ENCODE data around the gene BHLHE40.

BHLHE40 gene

DNA sequence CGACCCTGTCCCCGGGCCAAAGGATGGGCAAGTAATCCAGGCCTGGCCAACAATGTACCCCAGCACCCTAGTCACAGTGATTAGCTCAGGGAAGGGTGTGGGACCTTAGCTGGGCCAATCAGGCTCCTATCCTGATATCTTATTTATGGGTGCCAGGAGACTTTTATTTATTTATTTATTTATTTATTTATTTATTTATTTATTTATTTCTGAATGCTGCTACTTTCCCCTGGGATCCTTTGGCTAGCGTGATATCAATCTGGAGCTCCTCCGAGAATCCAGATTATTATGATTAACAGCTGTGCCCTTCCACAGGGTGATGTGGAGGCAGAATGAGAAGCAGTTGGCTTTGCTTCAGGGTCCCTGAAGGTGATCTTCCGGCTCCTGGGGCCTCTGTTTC is 32.2 kb upstream of the BHLHE40 start:
- no peaks in the 10 kb centered on the region for H3K27me3 ChIP-seq (ENCODE audit: control insufficient read depth in 2 of 2, insufficient read depth in 2 of 2, low read length in 2 of 2)
- H3K4me1 ChIP-seq (ENCODE audit: control insufficient read depth in 2 of 2, insufficient read depth in 2 of 2, low read length in 2 of 2), result no peaks in the 10 kb centered on the region
- no peaks in the 10 kb centered on the region for H3K9me3 ChIP-seq (ENCODE audit: control insufficient read depth in 2 of 2, low read length in 2 of 2)
- H3K36me3 ChIP-seq (ENCODE audit: control insufficient read depth in 2 of 2, insufficient read depth in 2 of 2, low read length in 2 of 2), result no peaks in the 10 kb centered on the region
- no peak overlapping the region for H3K27ac ChIP-seq (ENCODE audit: low read depth in 2 of 2, low read length in 2 of 2)
- H3K9ac ChIP-seq (ENCODE audit: low read depth in 1 of 2, low read length in 2 of 2), result no peak overlapping the region
- H3K4me3 ChIP-seq (ENCODE audit: low read length in 2 of 2), result no peak overlapping the region

DNA sequence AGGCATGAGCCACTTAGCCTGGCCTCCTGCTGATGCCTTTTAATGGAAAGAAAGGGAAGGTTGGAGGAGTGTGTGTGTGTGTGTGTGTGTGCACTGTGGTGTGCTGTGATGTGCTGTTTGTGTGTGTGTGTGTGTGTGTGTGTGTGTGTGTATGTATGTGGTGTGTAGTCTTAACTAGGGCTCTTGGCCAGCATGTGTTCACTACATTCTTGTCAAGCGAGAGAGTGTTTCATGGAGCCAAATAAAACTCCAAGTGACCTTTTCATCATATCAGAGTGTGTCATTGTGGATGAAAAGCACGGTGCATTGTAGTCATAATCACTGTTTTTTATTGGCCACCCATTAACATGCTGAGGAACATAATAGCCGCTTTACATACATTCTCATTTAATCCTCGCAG is 30.8 kb upstream of the BHLHE40 start:
- H3K27ac ChIP-seq (ENCODE audit: low read depth in 2 of 2, low read length in 2 of 2), result no peak overlapping the region
- no peaks in the 10 kb centered on the region for H3K4me1 ChIP-seq (ENCODE audit: control insufficient read depth in 2 of 2, insufficient read depth in 2 of 2, low read length in 2 of 2)
- no peaks in the 10 kb centered on the region for H3K36me3 ChIP-seq (ENCODE audit: control insufficient read depth in 2 of 2, insufficient read depth in 2 of 2, low read length in 2 of 2)
- H3K4me3 ChIP-seq (ENCODE audit: low read length in 2 of 2), result no peak overlapping the region
- no peaks in the 10 kb centered on the region for H3K27me3 ChIP-seq (ENCODE audit: control insufficient read depth in 2 of 2, insufficient read depth in 2 of 2, low read length in 2 of 2)
- no peaks in the 10 kb centered on the region for H3K9me3 ChIP-seq (ENCODE audit: control insufficient read depth in 2 of 2, low read length in 2 of 2)
- H3K9ac ChIP-seq (ENCODE audit: low read depth in 1 of 2, low read length in 2 of 2), result no peak overlapping the region

DNA sequence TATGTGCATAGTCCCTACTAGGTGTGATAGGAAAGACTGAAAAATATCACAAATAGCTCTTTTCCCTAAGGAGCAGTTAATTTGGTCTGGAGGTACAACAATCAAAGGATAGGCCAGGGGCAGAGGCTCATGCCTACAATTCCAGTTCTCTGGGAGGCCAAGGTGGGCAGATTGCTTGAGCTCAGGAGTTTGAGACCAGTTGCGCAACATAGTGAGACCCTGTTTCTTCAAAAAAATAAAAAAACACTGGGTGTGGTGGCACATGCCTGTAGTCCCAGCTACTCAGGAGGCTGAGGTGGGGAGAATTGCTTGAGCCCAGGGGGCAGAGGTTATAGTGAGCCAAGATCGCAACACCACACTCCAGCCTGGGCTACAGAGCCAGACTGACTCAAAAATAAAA is 30.2 kb upstream of the BHLHE40 start:
- H3K36me3 ChIP-seq (ENCODE audit: control insufficient read depth in 2 of 2, insufficient read depth in 2 of 2, low read length in 2 of 2), result no peaks in the 10 kb centered on the region
- H3K27me3 ChIP-seq (ENCODE audit: control insufficient read depth in 2 of 2, insufficient read depth in 2 of 2, low read length in 2 of 2), result no peaks in the 10 kb centered on the region
- no peaks in the 10 kb centered on the region for H3K9me3 ChIP-seq (ENCODE audit: control insufficient read depth in 2 of 2, low read length in 2 of 2)
- H3K4me3 ChIP-seq (ENCODE audit: low read length in 2 of 2), result no peak overlapping the region
- no peak overlapping the region for H3K9ac ChIP-seq (ENCODE audit: low read depth in 1 of 2, low read length in 2 of 2)
- no peak overlapping the region for H3K27ac ChIP-seq (ENCODE audit: low read depth in 2 of 2, low read length in 2 of 2)
- no peaks in the 10 kb centered on the region for H3K4me1 ChIP-seq (ENCODE audit: control insufficient read depth in 2 of 2, insufficient read depth in 2 of 2, low read length in 2 of 2)

DNA sequence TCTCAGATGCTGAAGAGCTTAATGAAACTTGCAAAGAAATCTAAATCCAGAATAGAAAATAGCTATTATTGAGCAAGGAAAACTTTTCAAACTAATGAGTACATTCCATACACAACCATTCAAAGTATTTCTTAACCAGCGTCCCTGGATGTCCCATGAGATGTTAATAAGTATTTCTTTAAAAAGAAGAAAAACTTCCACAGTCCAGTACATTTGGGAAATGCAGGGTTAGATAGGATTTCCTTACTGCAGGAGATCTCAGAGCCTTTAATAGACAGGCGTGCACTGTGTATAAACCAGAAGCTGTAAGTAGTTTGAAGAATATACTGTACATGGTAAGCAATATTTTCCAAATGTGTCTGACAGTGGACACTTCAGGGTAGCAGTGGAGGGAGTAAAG is 29.6 kb upstream of the BHLHE40 start:
- no peaks in the 10 kb centered on the region for H3K36me3 ChIP-seq (ENCODE audit: control insufficient read depth in 2 of 2, insufficient read depth in 2 of 2, low read length in 2 of 2)
- H3K9me3 ChIP-seq (ENCODE audit: control insufficient read depth in 2 of 2, low read length in 2 of 2), result no peaks in the 10 kb centered on the region
- H3K4me3 ChIP-seq (ENCODE audit: low read length in 2 of 2), result no peak overlapping the region
- no peak overlapping the region for H3K9ac ChIP-seq (ENCODE audit: low read depth in 1 of 2, low read length in 2 of 2)
- no peaks in the 10 kb centered on the region for H3K4me1 ChIP-seq (ENCODE audit: control insufficient read depth in 2 of 2, insufficient read depth in 2 of 2, low read length in 2 of 2)
- H3K27ac ChIP-seq (ENCODE audit: low read depth in 2 of 2, low read length in 2 of 2), result no peak overlapping the region
- H3K27me3 ChIP-seq (ENCODE audit: control insufficient read depth in 2 of 2, insufficient read depth in 2 of 2, low read length in 2 of 2), result no peaks in the 10 kb centered on the region

DNA sequence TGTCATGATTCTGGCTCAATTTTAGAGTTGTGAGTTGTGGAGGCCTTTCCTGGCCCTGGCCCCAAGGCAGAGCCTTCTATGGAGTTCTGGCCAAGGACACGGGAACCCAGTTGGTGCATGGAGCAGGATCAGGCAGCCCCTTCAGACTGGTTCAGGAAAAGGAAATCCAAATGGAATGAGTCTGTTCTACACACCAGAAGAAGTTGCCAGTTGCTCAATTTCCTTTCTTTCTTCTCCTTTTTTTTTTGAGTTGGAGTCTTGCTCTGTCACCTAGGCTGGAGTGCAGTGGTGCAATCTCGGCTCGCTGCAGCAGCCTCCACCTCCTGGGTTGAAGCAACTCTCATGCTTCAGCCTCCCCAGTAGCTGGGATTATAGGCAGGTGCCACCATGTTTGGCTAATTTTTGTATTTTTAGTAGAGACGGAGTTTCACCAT is 28.9 kb upstream of the BHLHE40 start:
- H3K9ac ChIP-seq (ENCODE audit: low read depth in 1 of 2, low read length in 2 of 2), result no peak overlapping the region
- H3K27ac ChIP-seq (ENCODE audit: low read depth in 2 of 2, low read length in 2 of 2), result no peak overlapping the region
- H3K4me1 ChIP-seq (ENCODE audit: control insufficient read depth in 2 of 2, insufficient read depth in 2 of 2, low read length in 2 of 2), result no peaks in the 10 kb centered on the region
- H3K4me3 ChIP-seq (ENCODE audit: low read length in 2 of 2), result no peak overlapping the region
- H3K36me3 ChIP-seq (ENCODE audit: control insufficient read depth in 2 of 2, insufficient read depth in 2 of 2, low read length in 2 of 2), result no peaks in the 10 kb centered on the region
- H3K27me3 ChIP-seq (ENCODE audit: control insufficient read depth in 2 of 2, insufficient read depth in 2 of 2, low read length in 2 of 2), result no peaks in the 10 kb centered on the region
- no peaks in the 10 kb centered on the region for H3K9me3 ChIP-seq (ENCODE audit: control insufficient read depth in 2 of 2, low read length in 2 of 2)

DNA sequence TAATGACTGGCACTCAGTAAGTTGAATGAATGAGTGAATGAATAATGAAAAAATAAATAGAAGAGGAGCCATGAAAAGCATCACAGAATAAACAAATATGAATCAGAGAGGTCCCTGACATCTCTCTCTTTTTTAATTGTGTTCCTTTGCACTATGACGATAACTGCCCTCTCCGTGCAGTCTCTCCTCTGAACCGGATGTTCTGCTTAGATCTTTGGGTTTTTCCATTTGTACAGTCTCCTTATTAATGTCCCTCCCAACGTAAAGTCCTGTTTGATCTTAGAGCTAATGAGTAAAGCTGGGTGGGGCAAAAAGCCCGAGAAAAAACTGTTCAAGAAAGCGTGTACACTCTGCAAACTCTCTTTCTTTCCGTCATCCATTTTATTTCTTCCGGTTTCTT is 28.3 kb upstream of the BHLHE40 start:
- no peaks in the 10 kb centered on the region for H3K9me3 ChIP-seq (ENCODE audit: control insufficient read depth in 2 of 2, low read length in 2 of 2)

DNA sequence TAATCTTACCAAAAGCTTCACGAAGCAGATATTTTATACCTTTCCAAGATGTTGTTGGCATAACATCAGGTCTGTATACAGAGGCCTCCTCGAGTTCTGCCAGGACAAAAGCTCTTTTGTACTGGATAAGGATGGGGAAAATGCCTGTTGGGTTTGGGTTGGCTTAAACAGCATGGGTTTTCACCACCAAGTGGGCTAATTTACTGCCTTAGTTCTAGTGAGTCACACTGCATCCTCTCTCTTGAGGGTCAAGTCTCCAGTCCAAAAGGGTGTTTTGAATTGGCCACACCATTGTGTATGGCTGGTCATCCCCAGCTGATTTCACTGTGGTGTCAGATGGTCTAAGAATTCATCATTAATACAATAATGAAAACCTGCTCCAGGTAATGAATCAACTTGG is 26.1 kb upstream of the BHLHE40 start:
- H3K27ac ChIP-seq (ENCODE audit: low read depth in 2 of 2, low read length in 2 of 2), result no peak overlapping the region
- no peaks in the 10 kb centered on the region for H3K9me3 ChIP-seq (ENCODE audit: control insufficient read depth in 2 of 2, low read length in 2 of 2)
- H3K4me3 ChIP-seq (ENCODE audit: low read length in 2 of 2), result no peak overlapping the region

More for the DNA sequence above, 28.3 kb upstream of the BHLHE40 start:
- Histone ChIP-seq H3K4me1 (ENCODE audit: control insufficient read depth in 2 of 2, insufficient read depth in 2 of 2, low read length in 2 of 2) (no peaks in the 10 kb centered on the region), H3K9ac (ENCODE audit: low read depth in 1 of 2, low read length in 2 of 2) (no peak overlapping the region), H3K27ac (ENCODE audit: low read depth in 2 of 2, low read length in 2 of 2) (no peak overlapping the region), H3K4me3 (ENCODE audit: low read length in 2 of 2) (no peak overlapping the region), H3K27me3 (ENCODE audit: control insufficient read depth in 2 of 2, insufficient read depth in 2 of 2, low read length in 2 of 2) (no peaks in the 10 kb centered on the region), H3K36me3 (ENCODE audit: control insufficient read depth in 2 of 2, insufficient read depth in 2 of 2, low read length in 2 of 2) (no peaks in the 10 kb centered on the region)

DNA sequence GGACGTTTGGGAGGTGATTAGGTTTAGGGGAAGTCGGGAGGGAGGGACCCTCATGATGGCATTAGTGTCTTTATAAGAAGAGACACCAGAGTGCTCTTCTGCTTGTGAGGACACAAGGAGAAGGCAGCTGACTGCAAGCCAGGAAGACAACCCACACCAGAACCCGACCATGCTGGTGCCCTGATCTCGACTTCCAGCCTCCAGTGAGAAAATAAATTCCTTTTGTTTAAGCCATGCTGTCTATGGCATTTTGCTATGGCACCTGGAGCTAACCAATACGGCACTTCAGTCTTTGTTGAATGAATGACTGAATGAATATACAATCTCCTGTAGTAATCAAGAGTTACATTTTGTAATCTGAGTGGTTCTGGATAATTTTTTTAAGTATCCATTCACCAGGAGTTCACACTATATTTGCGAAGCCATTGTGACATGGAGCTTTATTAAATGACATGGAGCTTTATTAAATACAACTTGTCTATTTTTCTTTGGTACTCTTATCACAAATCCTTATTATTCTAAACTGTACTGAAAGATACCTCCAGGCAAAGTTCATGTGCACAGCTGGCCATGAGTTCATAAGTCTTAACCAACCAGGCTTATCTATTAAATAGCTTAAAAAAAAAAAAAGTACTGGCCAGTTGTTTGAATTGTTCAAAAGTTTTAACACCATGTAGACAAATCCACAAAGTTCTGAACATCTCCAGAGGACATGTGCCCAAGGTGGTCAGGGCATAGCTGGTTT is 24.8 kb upstream of the BHLHE40 start:
- no peaks in the 10 kb centered on the region for H3K27me3 ChIP-seq (ENCODE audit: control insufficient read depth in 2 of 2, insufficient read depth in 2 of 2, low read length in 2 of 2)
- H3K4me3 ChIP-seq (ENCODE audit: low read length in 2 of 2), result no peak overlapping the region
- no peaks in the 10 kb centered on the region for H3K9me3 ChIP-seq (ENCODE audit: control insufficient read depth in 2 of 2, low read length in 2 of 2)
- no peak overlapping the region for H3K27ac ChIP-seq (ENCODE audit: low read depth in 2 of 2, low read length in 2 of 2)
- H3K4me1 ChIP-seq (ENCODE audit: control insufficient read depth in 2 of 2, insufficient read depth in 2 of 2, low read length in 2 of 2), result no peaks in the 10 kb centered on the region
- no peak overlapping the region for H3K9ac ChIP-seq (ENCODE audit: low read depth in 1 of 2, low read length in 2 of 2)
- no peaks in the 10 kb centered on the region for H3K36me3 ChIP-seq (ENCODE audit: control insufficient read depth in 2 of 2, insufficient read depth in 2 of 2, low read length in 2 of 2)

More for the DNA sequence above, 26.1 kb upstream of the BHLHE40 start:
- Histone ChIP-seq H3K27me3 (ENCODE audit: control insufficient read depth in 2 of 2, insufficient read depth in 2 of 2, low read length in 2 of 2) (no peaks in the 10 kb centered on the region), H3K9ac (ENCODE audit: low read depth in 1 of 2, low read length in 2 of 2) (no peak overlapping the region), H3K4me1 (ENCODE audit: control insufficient read depth in 2 of 2, insufficient read depth in 2 of 2, low read length in 2 of 2) (no peaks in the 10 kb centered on the region), H3K36me3 (ENCODE audit: control insufficient read depth in 2 of 2, insufficient read depth in 2 of 2, low read length in 2 of 2) (no peaks in the 10 kb centered on the region)

DNA sequence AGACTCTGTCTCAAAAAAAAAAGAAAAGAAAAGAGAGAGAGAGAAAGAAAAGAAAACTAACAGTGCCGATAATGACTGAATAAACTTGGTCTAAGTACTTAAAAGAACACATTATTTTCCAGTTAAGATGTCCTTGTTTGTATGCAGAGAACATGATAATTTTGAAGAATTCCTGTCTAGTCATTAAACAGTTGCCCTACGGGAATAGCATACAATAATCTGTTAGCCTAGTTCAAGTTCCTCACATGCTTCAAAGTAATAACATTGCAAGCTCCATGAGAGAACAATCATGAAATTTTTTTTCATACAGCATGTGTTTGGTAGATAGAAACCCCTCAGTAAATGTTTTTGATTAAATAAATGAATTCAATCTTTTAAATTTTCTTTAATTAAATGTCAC is 23.1 kb upstream of the BHLHE40 start:
- Histone ChIP-seq H3K27ac (ENCODE audit: low read depth in 2 of 2, low read length in 2 of 2) (no peak overlapping the region), H3K9ac (ENCODE audit: low read depth in 1 of 2, low read length in 2 of 2) (no peak overlapping the region), H3K36me3 (ENCODE audit: control insufficient read depth in 2 of 2, insufficient read depth in 2 of 2, low read length in 2 of 2) (no peaks in the 10 kb centered on the region), H3K4me3 (ENCODE audit: low read length in 2 of 2) (no peak overlapping the region), H3K27me3 (ENCODE audit: control insufficient read depth in 2 of 2, insufficient read depth in 2 of 2, low read length in 2 of 2) (no peaks in the 10 kb centered on the region), H3K9me3 (ENCODE audit: control insufficient read depth in 2 of 2, low read length in 2 of 2) (no peaks in the 10 kb centered on the region), H3K4me1 (ENCODE audit: control insufficient read depth in 2 of 2, insufficient read depth in 2 of 2, low read length in 2 of 2) (no peaks in the 10 kb centered on the region)

DNA sequence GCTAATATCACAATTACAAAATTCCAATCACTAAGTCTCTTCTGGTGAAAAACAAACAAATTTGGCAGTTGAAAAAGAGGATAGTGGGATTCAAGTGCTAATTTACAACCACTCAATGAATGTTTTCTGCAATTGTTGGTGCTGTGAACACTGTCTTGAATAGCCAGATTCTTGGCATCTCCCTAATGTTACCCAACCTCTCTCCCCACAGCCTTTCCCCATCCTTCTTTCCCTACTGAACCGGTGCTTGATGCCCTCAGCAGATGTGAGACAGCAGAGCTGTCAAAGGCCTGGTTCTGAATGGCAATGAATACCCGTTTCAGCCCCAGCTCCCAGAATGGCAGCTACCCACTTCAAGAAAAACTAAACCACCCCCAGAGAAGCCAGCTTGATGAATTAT is 22.5 kb upstream of the BHLHE40 start:
- Histone ChIP-seq H3K27ac (ENCODE audit: low read depth in 2 of 2, low read length in 2 of 2) (no peak overlapping the region), H3K9me3 (ENCODE audit: control insufficient read depth in 2 of 2, low read length in 2 of 2) (no peaks in the 10 kb centered on the region)

More for the DNA sequence above, 22.5 kb upstream of the BHLHE40 start:
- H3K36me3 ChIP-seq (ENCODE audit: control insufficient read depth in 2 of 2, insufficient read depth in 2 of 2, low read length in 2 of 2), result no peaks in the 10 kb centered on the region
- H3K9ac ChIP-seq (ENCODE audit: low read depth in 1 of 2, low read length in 2 of 2), result no peak overlapping the region
- no peak overlapping the region for H3K4me3 ChIP-seq (ENCODE audit: low read length in 2 of 2)
- no peaks in the 10 kb centered on the region for H3K4me1 ChIP-seq (ENCODE audit: control insufficient read depth in 2 of 2, insufficient read depth in 2 of 2, low read length in 2 of 2)
- no peaks in the 10 kb centered on the region for H3K27me3 ChIP-seq (ENCODE audit: control insufficient read depth in 2 of 2, insufficient read depth in 2 of 2, low read length in 2 of 2)

Measured in mucosa of rectum (tissue), 2 donors.